ENCODE results near the gene BBS7. TPM values are rescaled to one million over a fixed set of nuclear protein-coding genes. Genes with fewer than 3 reads are reported as not detected.

Gene BBS7
- polyA plus RNA-seq, 1 of the 3 experiments (the other 2 are of a cell fraction): 24.3 TPM

GRCh38 chr4:121806411-121806810, 63.9 kb downstream of the BBS7 start (continued):
- no peak for TF ChIP-seq IRF3 (IDR thresholded peaks at IDR 0.05; ENCODE audit: low read depth, low read length)
- no peak for TF ChIP-seq FOXJ3 (CRISPR knock-in tag; IDR thresholded peaks at IDR 0.05)
- no peak for TF ChIP-seq SIN3A (IDR thresholded peaks at IDR 0.05; ENCODE audit: borderline replicate concordance, low read depth, low read length)
- TF ChIP-seq SMC3 (IDR thresholded peaks at IDR 0.05; ENCODE audit: low read depth, low read length): no peak

- Histone ChIP-seq H3K9ac (peak overlapping the region; percentile 91), H3K4me3 (ENCODE audit: low read depth in 2 of 2, low read length in 1 of 2) (peak overlapping the region; percentile 88 to 94), H3K9me2 (no peaks in the 10 kb centered on the region), H3K27me3 (ENCODE audit: insufficient read depth) (no peaks in the 10 kb centered on the region), H3K4me1 (ENCODE audit: control insufficient read depth in 1 of 2, insufficient read depth in 2 of 2, low read depth in 1 of 2, low read length in 1 of 2) (peaks cover 5 to 7% of the 10 kb centered on the region in 2 experiments; a peak in 3 of 4 replicates), H4K20me1 (ENCODE audit: insufficient read depth) (no peaks in the 10 kb centered on the region), H2AFZ (ENCODE audit: low read depth) (peak overlapping the region; percentile 91), H3K36me3 (replicated peaks in 1 of 2; ENCODE audit: control insufficient read depth in 1 of 2, insufficient read depth in 2 of 2, low read length in 1 of 2) (peaks cover 29 to 48% of the 10 kb centered on the region in 2 experiments), H3K4me2 (peak overlapping the region; percentile 88), H3K79me2 (ENCODE audit: insufficient read depth) (peaks cover 53% of the 10 kb centered on the region), H3K9me3 (no peaks in the 10 kb centered on the region), H3K27ac (ENCODE audit: low read depth in 2 of 2, low read length in 1 of 2) (peak overlapping the region; percentile 75 to 90; a peak in 3 of 4 replicates), H3F3A (replicated peaks; ENCODE audit: insufficient read depth) (peaks cover 6% of the 10 kb centered on the region)
- TF ChIP-seq CHD2 (IDR thresholded peaks at IDR 0.05; ENCODE audit: low read length, partially characterized antibody) (no peak), NRF1 (IDR thresholded peaks at IDR 0.05; ENCODE audit: low read depth, low read length) (no peak), TAF1 (IDR thresholded peaks at IDR 0.05; ENCODE audit: borderline replicate concordance, low read depth, low read length) (no peak), FOSL2 (IDR thresholded peaks at IDR 0.05; ENCODE audit: borderline replicate concordance, low read depth) (no peak), JUND (IDR thresholded peaks at IDR 0.05) (no peak), GABPA (IDR thresholded peaks at IDR 0.05; ENCODE audit: low read depth) (no peak), MXI1 (IDR thresholded peaks at IDR 0.05; ENCODE audit: low read depth, low read length) (no peak), FOXM1 (IDR thresholded peaks at IDR 0.05; ENCODE audit: low read depth) (no peak), CTCF (IDR thresholded peaks at IDR 0.05) (no peak)
- no peak for DNase-seq
- WGBS (ENCODE audit: low lambda C conversion rate): 4% methylated on average over 4 of the region's 4 CpGs
- CTCF ChIA-PET: interaction anchor here (0.9 kb wide), 1 partner anchor 10 kb away, joined by 4 read pairs; no protein-coding TSS in a partner anchor
- POLR2A ChIA-PET: interaction anchor here (0.8 to 1.8 kb wide), 5 partner anchors 17 to 105 kb away, joined by 3 to 9 read pairs (median 4); partner anchors contain the start of genes ANXA5, BBS7 and CCNA2
These were observed 68.6 kb downstream of the BBS7 start for GRCh38 chr4:121801715-121802075.

Data from SK-N-SH (cell line).